ENCODE measurements around the gene DCTN2.
A peak's percentile ranks its signal among the peaks of the same experiment; 100 is the strongest.

DCTN2 gene

DNA sequence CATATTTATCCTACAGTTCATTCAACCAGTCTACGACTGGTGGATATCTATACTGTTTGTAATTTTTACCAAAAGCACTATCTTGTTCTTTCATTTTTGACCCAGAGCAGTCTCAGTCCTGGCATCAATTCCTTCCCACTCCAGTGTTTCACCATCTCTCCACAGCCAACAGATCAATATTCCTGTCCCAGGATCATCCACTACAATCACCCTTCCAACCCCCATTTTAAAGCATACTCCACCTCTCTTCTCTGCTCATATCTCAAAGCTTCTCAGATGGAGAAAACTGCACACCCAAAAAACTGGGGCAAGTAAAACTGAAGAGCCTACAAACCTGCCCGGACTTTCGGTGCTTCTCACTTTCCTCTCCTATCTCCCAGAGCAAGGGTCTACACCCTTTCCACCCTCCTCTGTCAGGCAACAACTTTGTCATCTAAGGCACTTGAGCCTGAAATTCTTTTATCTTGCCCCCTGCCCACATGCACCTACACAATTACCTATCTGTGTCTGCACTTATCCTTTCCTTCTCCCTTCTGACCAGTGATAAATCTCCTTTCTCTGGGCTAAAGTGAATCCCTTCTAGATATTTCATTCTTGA lies 39.9 kb upstream of the DCTN2 start:
- H3K4me3 ChIP-seq (ENCODE audit: low read length), result no peak overlapping the region
- DNase-seq (ENCODE audit: low read depth), result no peak
- TF ChIP-seq, protein P1, sequence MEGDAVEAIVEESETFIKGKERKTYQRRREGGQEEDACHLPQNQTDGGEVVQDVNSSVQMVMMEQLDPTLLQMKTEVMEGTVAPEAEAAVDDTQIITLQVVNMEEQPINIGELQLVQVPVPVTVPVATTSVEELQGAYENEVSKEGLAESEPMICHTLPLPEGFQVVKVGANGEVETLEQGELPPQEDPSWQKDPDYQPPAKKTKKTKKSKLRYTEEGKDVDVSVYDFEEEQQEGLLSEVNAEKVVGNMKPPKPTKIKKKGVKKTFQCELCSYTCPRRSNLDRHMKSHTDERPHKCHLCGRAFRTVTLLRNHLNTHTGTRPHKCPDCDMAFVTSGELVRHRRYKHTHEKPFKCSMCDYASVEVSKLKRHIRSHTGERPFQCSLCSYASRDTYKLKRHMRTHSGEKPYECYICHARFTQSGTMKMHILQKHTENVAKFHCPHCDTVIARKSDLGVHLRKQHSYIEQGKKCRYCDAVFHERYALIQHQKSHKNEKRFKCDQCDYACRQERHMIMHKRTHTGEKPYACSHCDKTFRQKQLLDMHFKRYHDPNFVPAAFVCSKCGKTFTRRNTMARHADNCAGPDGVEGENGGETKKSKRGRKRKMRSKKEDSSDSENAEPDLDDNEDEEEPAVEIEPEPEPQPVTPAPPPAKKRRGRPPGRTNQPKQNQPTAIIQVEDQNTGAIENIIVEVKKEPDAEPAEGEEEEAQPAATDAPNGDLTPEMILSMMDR (conservative IDR thresholded peaks at IDR 0.05; ENCODE audit: low read depth, low read length), result no peak

GRCh38 chr12:57586128-57586527 lies 39.1 kb upstream of the DCTN2 start:
- H3K4me3 ChIP-seq (ENCODE audit: low read length), result no peak overlapping the region
- TF ChIP-seq, protein P1 (conservative IDR thresholded peaks at IDR 0.05; ENCODE audit: low read depth, low read length), result no peak
- no peak for DNase-seq (ENCODE audit: low read depth)

DNA sequence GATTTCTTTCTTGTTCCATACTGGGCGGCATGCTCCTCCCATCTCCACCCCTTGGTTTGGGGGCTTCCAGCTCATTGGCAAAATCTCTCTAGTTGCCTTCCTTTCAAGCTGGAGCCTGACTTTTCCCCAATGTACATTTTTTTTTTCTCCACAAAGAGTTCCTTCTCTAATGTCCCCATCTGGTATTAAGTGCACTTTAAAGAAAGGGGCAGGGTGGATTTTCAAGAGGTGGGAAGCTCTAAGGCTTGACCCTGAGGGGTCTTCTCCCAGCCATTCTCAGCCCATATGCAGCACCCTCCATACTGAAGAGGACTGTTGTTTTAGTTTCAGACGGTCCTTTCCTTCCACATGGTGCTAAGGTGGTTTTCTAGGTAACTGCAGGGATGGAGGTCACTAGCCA lies 38.2 kb upstream of the DCTN2 start:
- DNase-seq (ENCODE audit: low read depth), result no peak
- H3K4me3 ChIP-seq (ENCODE audit: low read length), result no peak overlapping the region
- TF ChIP-seq, protein P1 (conservative IDR thresholded peaks at IDR 0.05; ENCODE audit: low read depth, low read length), result no peak

DNA sequence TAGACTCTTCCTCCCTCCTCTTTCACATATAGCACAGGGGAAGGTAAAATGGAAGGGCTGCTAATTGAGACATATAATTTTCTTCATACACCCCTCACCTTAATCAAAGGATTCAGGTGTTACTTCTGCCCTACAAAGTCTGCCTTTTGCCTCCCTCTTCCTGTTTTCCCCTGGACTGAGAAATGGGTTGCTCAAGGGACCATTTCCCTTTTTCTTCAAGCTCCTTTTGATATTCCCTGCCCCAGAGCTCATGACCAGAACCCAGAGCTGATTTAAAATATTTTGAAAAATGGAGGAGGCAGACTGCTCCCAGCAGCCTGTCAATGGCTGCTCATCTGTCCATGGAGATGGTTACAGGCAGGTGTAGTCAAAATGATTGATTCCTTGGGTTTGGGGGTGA lies 37.7 kb upstream of the DCTN2 start:
- DNase-seq (ENCODE audit: low read depth), result no peak
- H3K4me3 ChIP-seq (ENCODE audit: low read length), result no peak overlapping the region
- TF ChIP-seq, protein P1 (conservative IDR thresholded peaks at IDR 0.05; ENCODE audit: low read depth, low read length), result no peak

GRCh38 chr12:57584050-57584449 lies 37.1 kb upstream of the DCTN2 start:
- TF ChIP-seq, protein P1 (conservative IDR thresholded peaks at IDR 0.05; ENCODE audit: low read depth, low read length), result no peak
- no peak overlapping the region for H3K4me3 ChIP-seq (ENCODE audit: low read length)
- DNase-seq (ENCODE audit: low read depth), result no peak

DNA sequence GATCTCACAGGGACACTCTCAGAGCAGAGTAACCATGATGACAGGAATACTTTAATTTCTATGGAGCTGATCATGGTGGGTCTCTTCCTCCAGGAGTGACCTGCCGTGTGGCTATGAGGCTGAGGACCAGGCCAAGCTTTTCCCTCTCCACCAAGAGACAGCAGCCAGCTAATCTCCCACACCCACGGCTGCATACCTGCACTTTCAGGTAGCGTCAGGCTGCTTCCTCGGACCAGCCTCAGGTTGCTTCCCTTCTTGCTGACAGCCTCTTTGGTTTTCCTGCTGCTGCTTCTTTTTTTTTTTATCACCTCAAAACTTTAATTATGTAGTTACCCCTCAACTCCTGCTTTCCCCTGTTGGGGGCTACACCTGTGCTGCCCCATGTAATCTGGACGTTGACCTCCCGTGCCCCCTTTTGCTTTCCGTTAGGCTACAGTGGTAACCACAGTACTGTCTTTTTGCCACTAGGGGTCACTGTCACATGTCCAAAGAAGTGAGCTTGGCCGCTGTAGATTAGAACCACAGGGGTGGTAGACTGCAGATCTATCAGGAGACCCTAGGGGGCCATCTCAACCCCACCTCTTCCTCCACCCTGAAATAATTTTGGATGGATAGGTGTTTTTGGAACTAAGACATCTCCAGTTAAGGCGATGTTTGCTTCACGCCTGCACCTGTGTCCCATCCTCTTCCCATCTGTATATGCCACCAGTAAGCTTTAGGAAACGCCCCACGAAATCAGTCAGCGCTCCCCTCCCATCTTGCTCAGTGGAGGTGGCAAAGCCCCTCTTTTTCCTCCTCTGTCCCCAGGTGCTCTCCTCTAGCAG lies 36.2 kb upstream of the DCTN2 start:
- DNase-seq (ENCODE audit: low read depth), result peak; percentile 44
- H3K4me3 ChIP-seq (ENCODE audit: low read length), result no peak overlapping the region
- TF ChIP-seq, protein P1 (conservative IDR thresholded peaks at IDR 0.05; ENCODE audit: low read depth, low read length), result peak; percentile 96

DNA sequence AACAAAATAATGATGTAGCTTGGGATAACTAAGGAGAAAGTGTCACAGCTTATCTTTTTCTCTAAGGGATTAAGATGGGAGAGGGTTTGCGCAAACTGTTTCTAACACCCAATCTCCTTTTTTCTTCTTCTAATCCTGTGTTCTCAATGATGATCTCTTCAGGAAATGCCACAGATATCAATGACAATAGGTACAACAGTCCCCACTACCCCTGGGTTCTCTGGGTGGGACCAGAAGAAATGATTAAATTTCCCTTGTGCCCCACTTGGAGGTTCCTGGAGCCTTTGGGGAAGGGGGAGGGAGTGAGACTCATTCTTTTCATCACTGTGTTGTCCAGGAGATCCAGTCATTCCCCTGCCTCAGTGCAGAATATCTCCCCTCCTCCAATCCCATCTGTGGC lies 35.4 kb upstream of the DCTN2 start:
- H3K4me3 ChIP-seq (ENCODE audit: low read length), result no peak overlapping the region
- TF ChIP-seq, protein P1 (conservative IDR thresholded peaks at IDR 0.05; ENCODE audit: low read depth, low read length), result no peak
- DNase-seq (ENCODE audit: low read depth), result no peak

All from retinal pigment epithelial cell (primary cell).